Measurements from ENCODE around the gene RAB11FIP3. TPM values are rescaled to one million over a fixed set of nuclear protein-coding genes. Genes with fewer than 3 reads are reported as not detected.
A peak's percentile ranks its signal among the peaks of the same experiment; 100 is the strongest.

Gene RAB11FIP3
- total and polyA plus RNA-seq, 2 donors, result 6.8 to 26.7 TPM

DNA sequence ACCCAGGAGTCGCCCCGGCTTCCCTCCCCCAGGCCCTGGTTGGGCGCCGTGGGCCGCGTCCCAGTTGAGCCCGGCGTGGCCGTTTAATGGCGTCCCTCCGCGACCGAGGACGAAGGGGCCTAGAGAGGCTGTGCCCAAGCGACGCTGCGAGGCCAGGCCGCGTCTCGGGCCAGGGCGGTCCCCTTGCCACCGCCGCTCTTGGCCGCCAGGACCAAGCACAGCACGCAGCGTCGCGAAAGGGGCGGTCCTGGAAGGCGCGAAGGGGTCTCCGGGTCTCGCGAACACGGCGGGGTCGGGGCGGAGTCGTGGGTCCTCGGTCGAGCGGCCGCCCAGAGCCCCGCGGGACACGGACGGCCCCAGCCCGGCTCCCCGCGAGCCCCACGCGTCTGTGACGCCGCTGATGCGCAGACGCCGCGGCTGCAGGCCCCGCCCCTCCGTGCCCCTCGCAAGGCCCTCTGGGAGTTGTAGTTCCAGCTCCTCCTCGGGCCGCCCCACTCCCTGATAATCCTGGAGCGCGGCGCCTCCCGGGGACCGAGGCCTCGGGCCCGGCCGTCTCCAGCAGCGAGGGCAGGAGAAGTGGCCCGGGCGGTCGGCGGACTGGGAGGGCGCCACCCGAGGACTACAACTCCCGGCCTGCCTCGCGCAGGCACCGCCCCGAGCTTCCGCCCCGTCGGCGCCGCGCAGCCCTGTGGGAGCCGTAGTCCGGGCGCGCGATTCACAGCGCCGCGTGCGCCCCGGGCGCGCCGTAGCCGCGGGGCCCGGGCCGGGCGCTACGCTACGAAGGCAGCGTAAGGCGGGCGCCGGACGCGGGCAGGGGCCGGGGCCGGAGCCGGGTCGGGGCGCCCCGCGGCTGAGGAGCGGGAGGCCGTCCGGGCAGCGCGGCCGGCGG is 101.8 kb downstream of the RAB11FIP3 start, which contains the start of gene CAPN15:
Gene CAPN15, plus strand, starts transcription at position 698 of the 889 bp plus-strand sequence. CDS start 19,127 bp downstream, outside the sequence.
- H3K36me3 ChIP-seq (ENCODE audit: control insufficient read depth in 2 of 2, insufficient read depth in 2 of 2, low read length in 1 of 2), result no peaks in the 10 kb centered on the region
- H3K9me3 ChIP-seq (ENCODE audit: control insufficient read depth in 2 of 2, insufficient read depth in 1 of 2, low read length in 1 of 2), result no peaks in the 10 kb centered on the region
- H3K27ac ChIP-seq (ENCODE audit: low read depth in 1 of 2, low read length in 1 of 2), result peak within 1 kb of the TSS; percentile 89 to 98
- under 1% methylated on average over 129 of the region's 129 CpGs for WGBS
- DNase-seq (ENCODE audit: low read depth in 6 of 9, low spot score in 9 of 9), result peak; percentile 50 to 92 (median 78)
- peaks cover 16 to 33% of the 10 kb centered on the region in 2 donors for H3K4me1 ChIP-seq (ENCODE audit: control insufficient read depth in 2 of 2, insufficient read depth in 2 of 2, low read length in 2 of 2)
- peak within 1 kb of the TSS; percentile 64 to 87 for H3K4me3 ChIP-seq (ENCODE audit: low read length in 2 of 2)
- no peaks in the 10 kb centered on the region for H3K27me3 ChIP-seq (ENCODE audit: control insufficient read depth in 2 of 2, insufficient read depth in 1 of 2, low read length in 1 of 2)

DNA sequence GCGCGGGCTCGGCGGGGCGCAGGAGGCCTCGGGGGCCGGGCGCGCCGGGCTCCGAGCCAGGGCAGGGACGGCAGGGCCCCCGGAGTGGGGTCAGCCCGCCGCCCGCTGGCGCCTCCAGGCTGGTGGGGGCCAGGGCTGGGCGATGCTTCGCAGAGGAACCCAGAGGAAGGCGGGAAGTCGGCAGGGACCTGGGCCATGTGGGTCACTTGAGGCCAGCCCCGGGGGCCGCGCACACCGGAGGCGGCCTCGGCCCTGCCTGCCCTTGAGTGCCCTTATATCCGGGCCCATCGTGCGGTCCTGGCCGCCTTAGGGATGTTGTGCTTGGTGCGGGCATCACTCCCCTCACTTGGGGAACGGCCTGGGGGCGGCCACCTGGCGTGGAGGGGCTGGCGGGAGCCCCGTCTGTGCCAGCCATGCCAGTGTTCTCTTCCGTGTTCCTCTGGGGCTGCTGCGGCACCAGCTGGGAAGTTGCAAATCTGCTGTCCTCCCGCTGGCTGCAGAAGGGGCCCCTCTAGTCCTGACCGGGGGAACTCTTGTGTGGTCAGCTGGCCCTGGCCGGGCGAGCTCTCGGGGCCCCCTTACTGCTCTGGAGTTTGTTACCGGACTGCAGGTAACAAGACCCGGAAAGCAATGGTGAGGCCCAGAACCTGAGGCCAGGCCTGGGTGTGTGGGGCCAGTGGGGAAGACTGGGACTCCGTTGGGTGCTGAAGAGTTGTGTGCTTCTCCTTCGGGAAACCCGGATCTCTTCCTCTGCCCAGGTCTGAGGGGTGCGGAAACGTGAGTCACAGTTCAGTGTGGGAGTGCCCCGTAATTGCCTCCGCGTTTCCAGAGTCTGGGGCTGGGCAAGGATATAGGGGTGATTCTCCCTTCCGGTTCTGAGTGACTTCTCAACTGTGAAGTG is 102.9 kb downstream of the RAB11FIP3 start:
- peak in 3 of 9 donors; percentile 6 to 37 (median 14) for DNase-seq (ENCODE audit: low read depth in 6 of 9, low spot score in 9 of 9)
- peak overlapping the region in 1 of 2 donors; percentile 7 for H3K27ac ChIP-seq (ENCODE audit: low read depth in 1 of 2, low read length in 1 of 2)
- H3K36me3 ChIP-seq (ENCODE audit: control insufficient read depth in 2 of 2, insufficient read depth in 2 of 2, low read length in 1 of 2), result no peaks in the 10 kb centered on the region
- no peaks in the 10 kb centered on the region for H3K27me3 ChIP-seq (ENCODE audit: control insufficient read depth in 2 of 2, insufficient read depth in 1 of 2, low read length in 1 of 2)
- peaks cover 16 to 33% of the 10 kb centered on the region in 2 donors for H3K4me1 ChIP-seq (ENCODE audit: control insufficient read depth in 2 of 2, insufficient read depth in 2 of 2, low read length in 2 of 2)
- no peaks in the 10 kb centered on the region for H3K9me3 ChIP-seq (ENCODE audit: control insufficient read depth in 2 of 2, insufficient read depth in 1 of 2, low read length in 1 of 2)
- peak overlapping the region; percentile 64 to 87 for H3K4me3 ChIP-seq (ENCODE audit: low read length in 2 of 2)
- 6% methylated on average over 55 of the region's 55 CpGs for WGBS

- no peaks in the 10 kb centered on the region for H3K9me3 ChIP-seq (ENCODE audit: control insufficient read depth in 2 of 2, insufficient read depth in 1 of 2, low read length in 1 of 2)
- H3K4me1 ChIP-seq (ENCODE audit: control insufficient read depth in 2 of 2, insufficient read depth in 2 of 2, low read length in 2 of 2), result peaks cover 16 to 33% of the 10 kb centered on the region in 2 donors
- peak overlapping the region; percentile 64 to 87 for H3K4me3 ChIP-seq (ENCODE audit: low read length in 2 of 2)
- 63% methylated on average over 12 of the region's 12 CpGs for WGBS
- no peaks in the 10 kb centered on the region for H3K27me3 ChIP-seq (ENCODE audit: control insufficient read depth in 2 of 2, insufficient read depth in 1 of 2, low read length in 1 of 2)
- no peak overlapping the region for H3K27ac ChIP-seq (ENCODE audit: low read depth in 1 of 2, low read length in 1 of 2)
- H3K36me3 ChIP-seq (ENCODE audit: control insufficient read depth in 2 of 2, insufficient read depth in 2 of 2, low read length in 1 of 2), result no peaks in the 10 kb centered on the region
- peak in 2 of 9 donors; percentile 28 to 30 for DNase-seq (ENCODE audit: low read depth in 6 of 9, low spot score in 9 of 9)
These were observed 103.6 kb downstream of the RAB11FIP3 start for GRCh38 chr16:529012-529575.

DNA sequence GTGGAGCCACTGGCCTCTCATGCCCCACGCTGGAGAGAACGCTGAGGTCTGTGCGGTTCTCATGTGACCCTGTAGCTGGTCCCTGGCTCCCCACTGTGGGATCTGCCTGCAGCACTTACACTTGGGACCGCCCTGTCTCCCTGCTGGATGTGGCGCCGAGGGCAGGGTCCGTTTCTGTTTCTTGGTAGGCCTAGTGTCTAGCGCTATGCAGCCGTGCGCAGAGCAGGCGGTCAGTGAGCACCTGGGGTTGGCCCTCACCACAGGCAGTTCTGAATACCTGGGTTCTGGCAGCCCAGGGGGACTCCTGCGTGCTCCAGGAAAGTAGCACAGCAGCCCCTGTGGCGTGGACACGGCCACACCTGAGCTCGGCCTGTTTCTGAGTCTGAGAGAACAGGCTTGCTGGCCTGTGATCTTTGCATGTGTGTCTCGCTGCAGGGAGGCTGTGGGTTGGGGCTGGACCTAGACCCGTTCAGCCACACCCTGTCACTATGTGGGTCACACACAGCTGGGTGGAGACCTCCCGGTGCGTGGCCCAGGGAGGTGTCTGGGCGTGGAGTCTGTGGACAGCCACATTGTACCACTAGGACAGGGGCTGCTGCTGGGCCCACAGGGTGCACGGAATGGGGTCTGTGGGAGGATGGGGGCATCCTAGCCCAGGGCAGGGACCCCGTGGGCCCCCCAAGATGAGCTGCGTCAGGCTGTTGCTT is 104.8 kb downstream of the RAB11FIP3 start:
- Histone ChIP-seq H3K4me1 (ENCODE audit: control insufficient read depth in 2 of 2, insufficient read depth in 2 of 2, low read length in 2 of 2) (peaks cover 14 to 31% of the 10 kb centered on the region in 2 donors), H3K4me3 (ENCODE audit: low read length in 2 of 2) (no peak overlapping the region), H3K27ac (ENCODE audit: low read depth in 1 of 2, low read length in 1 of 2) (no peak overlapping the region), H3K36me3 (ENCODE audit: control insufficient read depth in 2 of 2, insufficient read depth in 2 of 2, low read length in 1 of 2) (peaks cover 0 to 3% of the 10 kb centered on the region in 2 donors), H3K9me3 (ENCODE audit: control insufficient read depth in 2 of 2, insufficient read depth in 1 of 2, low read length in 1 of 2) (no peaks in the 10 kb centered on the region), H3K27me3 (ENCODE audit: control insufficient read depth in 2 of 2, insufficient read depth in 1 of 2, low read length in 1 of 2) (no peaks in the 10 kb centered on the region)
- WGBS, result 96% methylated on average over 23 of the region's 23 CpGs
- DNase-seq (ENCODE audit: low read depth in 6 of 9, low spot score in 9 of 9), result no peak

DNA sequence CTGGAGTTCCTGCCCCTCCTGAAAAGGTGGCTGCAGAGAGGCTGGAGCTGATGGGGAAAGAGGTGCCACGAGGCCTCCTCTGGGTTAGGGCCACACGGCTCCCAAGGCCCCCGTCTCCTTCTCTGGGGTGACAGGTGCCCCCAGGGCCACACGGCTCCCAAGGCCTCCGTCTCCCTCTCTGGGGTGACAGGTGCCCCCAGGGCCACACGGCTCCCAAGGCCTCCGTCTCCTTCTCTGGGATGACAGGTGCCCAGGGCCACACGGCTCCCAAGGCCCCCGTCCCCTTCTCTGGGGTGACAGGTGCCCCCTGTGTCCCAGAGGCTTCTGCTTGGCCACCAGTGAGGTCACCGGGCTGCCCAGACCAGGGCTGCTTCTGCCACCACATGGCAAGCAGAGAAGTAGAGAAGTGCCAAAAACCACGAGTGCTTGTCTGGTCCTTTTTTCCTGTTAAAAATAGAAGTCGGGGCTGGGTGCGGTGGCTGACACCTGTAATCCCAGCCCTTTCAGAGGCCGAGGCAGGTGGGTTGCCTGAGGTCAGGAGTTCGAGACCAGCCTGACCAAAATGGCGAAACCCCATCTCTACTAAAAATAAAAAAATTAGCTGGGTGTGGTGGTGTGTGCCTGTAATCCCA is 106.2 kb downstream of the RAB11FIP3 start:
- H3K4me1 ChIP-seq (ENCODE audit: control insufficient read depth in 2 of 2, insufficient read depth in 2 of 2, low read length in 2 of 2), result peaks cover 9 to 17% of the 10 kb centered on the region in 2 donors
- H3K27me3 ChIP-seq (ENCODE audit: control insufficient read depth in 2 of 2, insufficient read depth in 1 of 2, low read length in 1 of 2), result no peaks in the 10 kb centered on the region
- DNase-seq (ENCODE audit: low read depth in 6 of 9, low spot score in 9 of 9), result no peak
- 93% methylated on average over 16 of the region's 16 CpGs for WGBS
- H3K36me3 ChIP-seq (ENCODE audit: control insufficient read depth in 2 of 2, insufficient read depth in 2 of 2, low read length in 1 of 2), result peaks cover under 1 to 9% of the 10 kb centered on the region in 2 donors
- H3K9me3 ChIP-seq (ENCODE audit: control insufficient read depth in 2 of 2, insufficient read depth in 1 of 2, low read length in 1 of 2), result no peaks in the 10 kb centered on the region
- no peak overlapping the region for H3K27ac ChIP-seq (ENCODE audit: low read depth in 1 of 2, low read length in 1 of 2)
- H3K4me3 ChIP-seq (ENCODE audit: low read length in 2 of 2), result no peak overlapping the region

- WGBS, result 97% methylated on average over 30 of the region's 30 CpGs
- Histone ChIP-seq H3K4me1 (ENCODE audit: control insufficient read depth in 2 of 2, insufficient read depth in 2 of 2, low read length in 2 of 2) (peaks cover 5 to 14% of the 10 kb centered on the region in 2 donors), H3K36me3 (ENCODE audit: control insufficient read depth in 2 of 2, insufficient read depth in 2 of 2, low read length in 1 of 2) (peaks cover 9 to 27% of the 10 kb centered on the region in 2 donors), H3K27ac (ENCODE audit: low read depth in 1 of 2, low read length in 1 of 2) (no peak overlapping the region), H3K4me3 (ENCODE audit: low read length in 2 of 2) (no peak overlapping the region), H3K9me3 (ENCODE audit: control insufficient read depth in 2 of 2, insufficient read depth in 1 of 2, low read length in 1 of 2) (no peaks in the 10 kb centered on the region), H3K27me3 (ENCODE audit: control insufficient read depth in 2 of 2, insufficient read depth in 1 of 2, low read length in 1 of 2) (no peaks in the 10 kb centered on the region)
- DNase-seq (ENCODE audit: low read depth in 6 of 9, low spot score in 9 of 9), result no peak
These were observed 108.1 kb downstream of the RAB11FIP3 start for GRCh38 chr16:533391-534123.

DNA sequence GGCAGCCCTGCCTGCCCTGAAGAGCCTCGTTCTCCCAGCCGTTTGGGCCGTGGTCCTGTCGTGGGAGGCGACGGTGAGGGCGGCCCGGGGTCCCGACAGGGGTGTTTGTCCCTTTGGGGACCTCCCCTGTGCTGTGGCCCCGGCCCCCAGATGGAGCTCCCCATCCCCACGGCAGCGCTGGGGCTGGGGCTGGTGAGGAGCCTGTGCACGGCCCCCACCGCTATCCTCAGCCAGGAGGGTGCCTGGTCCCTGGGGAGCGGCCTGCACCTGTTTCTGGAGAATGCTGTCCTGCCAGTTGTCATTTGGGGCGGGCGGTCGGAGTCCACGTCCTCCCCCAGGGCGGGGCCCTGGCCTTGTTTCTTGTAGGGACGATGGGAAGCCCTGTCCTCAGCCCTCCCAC is 108.7 kb downstream of the RAB11FIP3 start:
- Histone ChIP-seq H3K27ac (ENCODE audit: low read depth in 1 of 2, low read length in 1 of 2) (no peak overlapping the region), H3K36me3 (ENCODE audit: control insufficient read depth in 2 of 2, insufficient read depth in 2 of 2, low read length in 1 of 2) (peaks cover 9 to 28% of the 10 kb centered on the region in 2 donors), H3K9me3 (ENCODE audit: control insufficient read depth in 2 of 2, insufficient read depth in 1 of 2, low read length in 1 of 2) (no peaks in the 10 kb centered on the region), H3K4me3 (ENCODE audit: low read length in 2 of 2) (no peak overlapping the region), H3K27me3 (ENCODE audit: control insufficient read depth in 2 of 2, insufficient read depth in 1 of 2, low read length in 1 of 2) (no peaks in the 10 kb centered on the region), H3K4me1 (ENCODE audit: control insufficient read depth in 2 of 2, insufficient read depth in 2 of 2, low read length in 2 of 2) (peaks cover 5 to 8% of the 10 kb centered on the region in 2 donors)
- 96% methylated on average over 21 of the region's 21 CpGs for WGBS
- no peak for DNase-seq (ENCODE audit: low read depth in 6 of 9, low spot score in 9 of 9)

Data from thymus (tissue), 11 donors.